ENCODE data around the gene ZFYVE16. TPM values are rescaled to one million over a fixed set of nuclear protein-coding genes. Genes with fewer than 3 reads are reported as not detected.

Gene ZFYVE16
- total and polyA plus RNA-seq, 4 donors: 6.0 to 26.3 (median 11.6) TPM

- no peak for TF ChIP-seq NR2F2 (IDR thresholded peaks at IDR 0.05)
- TF ChIP-seq HNF4A (conservative IDR thresholded peaks at IDR 0.05): no peak
- no peak for TF ChIP-seq JUND (IDR thresholded peaks at IDR 0.05)
- TF ChIP-seq, protein P1, sequence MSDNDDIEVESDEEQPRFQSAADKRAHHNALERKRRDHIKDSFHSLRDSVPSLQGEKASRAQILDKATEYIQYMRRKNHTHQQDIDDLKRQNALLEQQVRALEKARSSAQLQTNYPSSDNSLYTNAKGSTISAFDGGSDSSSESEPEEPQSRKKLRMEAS (IDR thresholded peaks at IDR 0.05): no peak
- no peak for TF ChIP-seq ZBTB33 (IDR thresholded peaks at IDR 0.05)
- TF ChIP-seq, protein P2, sequence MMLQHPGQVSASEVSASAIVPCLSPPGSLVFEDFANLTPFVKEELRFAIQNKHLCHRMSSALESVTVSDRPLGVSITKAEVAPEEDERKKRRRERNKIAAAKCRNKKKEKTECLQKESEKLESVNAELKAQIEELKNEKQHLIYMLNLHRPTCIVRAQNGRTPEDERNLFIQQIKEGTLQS (IDR thresholded peaks at IDR 0.05): no peak
These were observed 97.0 kb downstream of the ZFYVE16 start (continued) for GRCh38 chr5:80504833-80505232.

GRCh38 chr5:80507663-80508062, 99.8 kb downstream of the ZFYVE16 start:
- WGBS: 98% methylated on average over 3 of the region's 3 CpGs
- no peak overlapping the region for H3K9ac ChIP-seq (ENCODE audit: low read depth in 1 of 2, low read length in 2 of 2)
- H3K9me3 ChIP-seq (ENCODE audit: control insufficient read depth in 4 of 4, low read length in 3 of 4): no peaks in the 10 kb centered on the region
- no peaks in the 10 kb centered on the region for H3K4me1 ChIP-seq (ENCODE audit: control insufficient read depth in 4 of 4, insufficient read depth in 4 of 4, low read length in 3 of 4)
- H3K27me3 ChIP-seq (ENCODE audit: control insufficient read depth in 4 of 4, insufficient read depth in 4 of 4, low read length in 3 of 4): no peaks in the 10 kb centered on the region
- H3K4me3 ChIP-seq (ENCODE audit: low read depth in 1 of 3, low read length in 3 of 3): no peak overlapping the region
- no peaks in the 10 kb centered on the region for H3K36me3 ChIP-seq (ENCODE audit: control insufficient read depth in 4 of 4, insufficient read depth in 3 of 4, low read depth in 1 of 4, low read length in 3 of 4)
- no peak overlapping the region for H3K27ac ChIP-seq (ENCODE audit: low read depth in 1 of 2, low read length in 2 of 2)
- TF ChIP-seq JUND (IDR thresholded peaks at IDR 0.05) (no peak), EGR1 (IDR thresholded peaks at IDR 0.05; ENCODE audit: low read depth in 2 of 2) (no peak)
- TF ChIP-seq, protein P3, sequence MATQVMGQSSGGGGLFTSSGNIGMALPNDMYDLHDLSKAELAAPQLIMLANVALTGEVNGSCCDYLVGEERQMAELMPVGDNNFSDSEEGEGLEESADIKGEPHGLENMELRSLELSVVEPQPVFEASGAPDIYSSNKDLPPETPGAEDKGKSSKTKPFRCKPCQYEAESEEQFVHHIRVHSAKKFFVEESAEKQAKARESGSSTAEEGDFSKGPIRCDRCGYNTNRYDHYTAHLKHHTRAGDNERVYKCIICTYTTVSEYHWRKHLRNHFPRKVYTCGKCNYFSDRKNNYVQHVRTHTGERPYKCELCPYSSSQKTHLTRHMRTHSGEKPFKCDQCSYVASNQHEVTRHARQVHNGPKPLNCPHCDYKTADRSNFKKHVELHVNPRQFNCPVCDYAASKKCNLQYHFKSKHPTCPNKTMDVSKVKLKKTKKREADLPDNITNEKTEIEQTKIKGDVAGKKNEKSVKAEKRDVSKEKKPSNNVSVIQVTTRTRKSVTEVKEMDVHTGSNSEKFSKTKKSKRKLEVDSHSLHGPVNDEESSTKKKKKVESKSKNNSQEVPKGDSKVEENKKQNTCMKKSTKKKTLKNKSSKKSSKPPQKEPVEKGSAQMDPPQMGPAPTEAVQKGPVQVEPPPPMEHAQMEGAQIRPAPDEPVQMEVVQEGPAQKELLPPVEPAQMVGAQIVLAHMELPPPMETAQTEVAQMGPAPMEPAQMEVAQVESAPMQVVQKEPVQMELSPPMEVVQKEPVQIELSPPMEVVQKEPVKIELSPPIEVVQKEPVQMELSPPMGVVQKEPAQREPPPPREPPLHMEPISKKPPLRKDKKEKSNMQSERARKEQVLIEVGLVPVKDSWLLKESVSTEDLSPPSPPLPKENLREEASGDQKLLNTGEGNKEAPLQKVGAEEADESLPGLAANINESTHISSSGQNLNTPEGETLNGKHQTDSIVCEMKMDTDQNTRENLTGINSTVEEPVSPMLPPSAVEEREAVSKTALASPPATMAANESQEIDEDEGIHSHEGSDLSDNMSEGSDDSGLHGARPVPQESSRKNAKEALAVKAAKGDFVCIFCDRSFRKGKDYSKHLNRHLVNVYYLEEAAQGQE (IDR thresholded peaks at IDR 0.05): no peak
- DNase-seq (ENCODE audit: low spot score): no peak

- TF ChIP-seq YY1 (IDR thresholded peaks at IDR 0.05): no peak
- TF ChIP-seq EGR1 (IDR thresholded peaks at IDR 0.05; ENCODE audit: low read depth in 2 of 2): no peak
- no peak for TF ChIP-seq HNF4A (conservative IDR thresholded peaks at IDR 0.05)
- TF ChIP-seq RAD21 (IDR thresholded peaks at IDR 0.05): no peak
- no peak for TF ChIP-seq HNF4G (IDR thresholded peaks at IDR 0.05)
- no peak for TF ChIP-seq CTCF (IDR thresholded peaks at IDR 0.05; ENCODE audit: low read depth, low read length, missing input control)
- TF ChIP-seq TAF1 (conservative IDR thresholded peaks at IDR 0.05): no peak
- TF ChIP-seq, protein P2 (IDR thresholded peaks at IDR 0.05): no peak
- no peaks in the 10 kb centered on the region for H3K4me1 ChIP-seq (ENCODE audit: control insufficient read depth in 4 of 4, insufficient read depth in 4 of 4, low read length in 3 of 4)
- no peaks in the 10 kb centered on the region for H3K9me3 ChIP-seq (ENCODE audit: control insufficient read depth in 4 of 4, low read length in 3 of 4)
- H3K36me3 ChIP-seq (ENCODE audit: control insufficient read depth in 4 of 4, insufficient read depth in 3 of 4, low read depth in 1 of 4, low read length in 3 of 4): no peaks in the 10 kb centered on the region
- no peak overlapping the region for H3K27ac ChIP-seq (ENCODE audit: low read depth in 1 of 2, low read length in 2 of 2)
- no peak overlapping the region for H3K9ac ChIP-seq (ENCODE audit: low read depth in 1 of 2, low read length in 2 of 2)
- no peak for DNase-seq (ENCODE audit: low spot score)
- WGBS: 78% methylated on average over 6 of the region's 6 CpGs
- no peaks in the 10 kb centered on the region for H3K27me3 ChIP-seq (ENCODE audit: control insufficient read depth in 4 of 4, insufficient read depth in 4 of 4, low read length in 3 of 4)
- no peak overlapping the region for H3K4me3 ChIP-seq (ENCODE audit: low read depth in 1 of 3, low read length in 3 of 3)
These were observed 101.0 kb downstream of the ZFYVE16 start for GRCh38 chr5:80508844-80509243.

All from liver (tissue), 9 donors.